Measurements from ENCODE around the gene HM13. TPM values are rescaled to one million over a fixed set of nuclear protein-coding genes. Genes with fewer than 3 reads are reported as not detected.
"Not testable (repeated sequence)": the region's sequence is repeated elsewhere in the genome, so short reads cannot be mapped to it uniquely, and the experiment has no call there.

The HM13 gene
- polyA plus RNA-seq, 3 donors: 129 to 156 (median 142) TPM

- DNase-seq (ENCODE audit: extremely low read depth in 1 of 11, low read depth in 9 of 11, low spot score in 4 of 11): no peak
Measured at GRCh38 chr20:31523361-31524283, 9.4 kb downstream of the HM13 start.

GRCh38 chr20:31527266-31527665 lies 13.0 kb downstream of the HM13 start:
- DNase-seq (ENCODE audit: extremely low read depth in 1 of 11, low read depth in 9 of 11, low spot score in 4 of 11): no peak

- no peak for DNase-seq (ENCODE audit: extremely low read depth in 1 of 11, low read depth in 9 of 11, low spot score in 4 of 11)
Measured at GRCh38 chr20:31535298-31535697, 21.1 kb downstream of the HM13 start.

GRCh38 chr20:31536575-31536974 lies 22.3 kb downstream of the HM13 start:
- DNase-seq (ENCODE audit: extremely low read depth in 1 of 11, low read depth in 9 of 11, low spot score in 4 of 11): no peak

GRCh38 chr20:31537116-31537871 lies 23.1 kb downstream of the HM13 start:
- DNase-seq (ENCODE audit: extremely low read depth in 1 of 11, low read depth in 9 of 11, low spot score in 4 of 11): no peak

- no peak for DNase-seq (ENCODE audit: extremely low read depth in 1 of 11, low read depth in 9 of 11, low spot score in 4 of 11)
Measured at GRCh38 chr20:31537890-31538289, 23.6 kb downstream of the HM13 start.

GRCh38 chr20:31538326-31538725 lies 24.1 kb downstream of the HM13 start:
- DNase-seq (ENCODE audit: extremely low read depth in 1 of 11, low read depth in 9 of 11, low spot score in 4 of 11): no peak

GRCh38 chr20:31539636-31540035 lies 25.4 kb downstream of the HM13 start:
- not testable (repeated sequence) for DNase-seq (ENCODE audit: extremely low read depth in 1 of 11, low read depth in 9 of 11, low spot score in 4 of 11)

GRCh38 chr20:31540406-31540805 lies 26.2 kb downstream of the HM13 start:
- DNase-seq (ENCODE audit: extremely low read depth in 1 of 11, low read depth in 9 of 11, low spot score in 4 of 11): no peak

- no peak for DNase-seq (ENCODE audit: extremely low read depth in 1 of 11, low read depth in 9 of 11, low spot score in 4 of 11)
Measured at GRCh38 chr20:31542201-31542842, 28.1 kb downstream of the HM13 start.

- DNase-seq (ENCODE audit: extremely low read depth in 1 of 11, low read depth in 9 of 11, low spot score in 4 of 11): no peak
Measured at GRCh38 chr20:31542963-31543362, 28.7 kb downstream of the HM13 start.

- DNase-seq (ENCODE audit: extremely low read depth in 1 of 11, low read depth in 9 of 11, low spot score in 4 of 11): peak in 4 of 11 donors; percentile 40 to 57 (median 48)
Measured at GRCh38 chr20:31543966-31544598, 29.8 kb downstream of the HM13 start.

- DNase-seq (ENCODE audit: extremely low read depth in 1 of 11, low read depth in 9 of 11, low spot score in 4 of 11): no peak
Measured at GRCh38 chr20:31544600-31544999, 30.4 kb downstream of the HM13 start.

- DNase-seq (ENCODE audit: extremely low read depth in 1 of 11, low read depth in 9 of 11, low spot score in 4 of 11): not testable (repeated sequence)
Measured at GRCh38 chr20:31545621-31546040, 31.4 kb downstream of the HM13 start.

- DNase-seq (ENCODE audit: extremely low read depth in 1 of 11, low read depth in 9 of 11, low spot score in 4 of 11): peak; percentile 69 to 85 (median 82)
Measured at GRCh38 chr20:31547017-31547675, 32.9 kb downstream of the HM13 start.

GRCh38 chr20:31547720-31548298 lies 33.6 kb downstream of the HM13 start:
- DNase-seq (ENCODE audit: extremely low read depth in 1 of 11, low read depth in 9 of 11, low spot score in 4 of 11): no peak

- no peak for DNase-seq (ENCODE audit: extremely low read depth in 1 of 11, low read depth in 9 of 11, low spot score in 4 of 11)
Measured at GRCh38 chr20:31548820-31549512, 34.7 kb downstream of the HM13 start.

- no peak for DNase-seq (ENCODE audit: extremely low read depth in 1 of 11, low read depth in 9 of 11, low spot score in 4 of 11)
Measured at GRCh38 chr20:31549513-31549880, 35.3 kb downstream of the HM13 start.

Data from renal cortex interstitium (tissue), 11 donors.